DMS 273 treated with DMSO at 0.1 percent for 48 hours (cell line): Measurements from ENCODE around the gene BRME1.

Source experiments
- DNase-seq: peaks from one replicate; lab custom pipeline; 2025; lab: John Stamatoyannopoulos, UW

The BRME1 gene

DNA sequence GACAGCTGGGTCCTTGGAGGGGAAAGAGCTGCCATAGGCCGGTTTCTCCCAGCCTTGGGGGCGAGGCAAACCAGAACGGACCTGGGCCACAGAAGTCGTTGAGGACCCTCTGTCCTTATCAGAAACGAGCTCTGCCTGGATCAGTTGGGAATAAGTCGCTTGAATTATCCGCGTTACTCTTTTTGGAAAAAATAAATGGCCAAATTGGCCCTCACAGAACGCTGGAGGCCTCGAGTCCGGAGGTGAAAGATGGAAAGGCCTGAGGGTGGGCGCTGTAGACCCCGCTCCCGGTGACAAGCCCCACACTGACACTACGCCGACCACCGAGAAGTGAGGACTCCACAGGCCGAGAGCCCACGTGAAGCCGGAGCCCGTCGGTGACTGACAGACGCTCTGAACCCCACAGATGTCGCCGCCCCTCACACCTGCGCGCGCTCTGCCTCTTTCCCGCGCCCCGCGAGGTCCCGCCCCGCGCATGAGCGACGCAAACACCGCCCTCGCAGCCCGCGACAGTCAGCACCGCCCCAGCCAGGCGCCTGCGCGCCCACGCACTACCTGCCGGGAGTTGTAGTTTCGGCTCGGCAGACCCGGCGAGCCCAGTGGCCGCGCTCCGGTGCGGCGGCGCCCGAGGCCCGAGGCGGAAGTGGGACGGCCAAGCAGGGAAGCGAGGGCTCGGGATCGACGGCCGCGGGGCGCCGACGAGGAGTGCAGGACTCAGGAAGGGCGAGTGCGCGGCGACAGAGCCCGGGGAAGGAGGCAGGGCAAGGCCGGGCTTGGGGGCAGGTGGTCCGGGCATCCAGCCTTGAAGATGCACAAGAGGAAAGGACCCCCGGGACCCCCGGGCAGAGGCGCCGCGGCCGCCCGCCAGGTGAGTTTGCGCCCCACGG, at the start of gene BRME1, which contains the start of gene CC2D1A:
TSS of gene BRME1 (minus strand) at position 484 of the 887 bp plus-strand sequence. CDS start 1,225 bp downstream, outside the sequence.
TSS of gene CC2D1A (plus strand) at position 568 of the 887 bp plus-strand sequence. CDS start at position 809, 241 bp downstream.
- DNase-seq: peak; percentile 67

DNA sequence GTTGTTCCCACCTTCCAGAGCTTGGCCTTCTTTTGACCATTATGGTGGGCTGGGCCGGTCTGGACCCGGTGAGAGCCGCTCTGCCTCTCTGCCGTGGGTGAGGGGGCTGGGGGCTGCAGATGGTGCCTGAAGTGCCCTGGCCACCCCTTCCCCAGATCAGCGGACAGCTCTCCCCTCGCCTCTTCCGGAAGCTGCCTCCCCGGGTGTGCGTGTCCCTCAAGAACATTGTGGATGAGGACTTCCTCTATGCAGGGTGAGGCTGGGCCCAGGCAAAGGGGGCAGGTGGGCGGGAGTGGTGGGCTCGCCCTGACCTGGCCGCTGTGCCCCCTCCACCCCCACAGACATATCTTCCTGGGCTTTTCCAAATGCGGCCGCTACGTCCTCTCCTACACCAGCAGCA, 48.3 kb upstream of the BRME1 start:
- DNase-seq: no peak

DNA sequence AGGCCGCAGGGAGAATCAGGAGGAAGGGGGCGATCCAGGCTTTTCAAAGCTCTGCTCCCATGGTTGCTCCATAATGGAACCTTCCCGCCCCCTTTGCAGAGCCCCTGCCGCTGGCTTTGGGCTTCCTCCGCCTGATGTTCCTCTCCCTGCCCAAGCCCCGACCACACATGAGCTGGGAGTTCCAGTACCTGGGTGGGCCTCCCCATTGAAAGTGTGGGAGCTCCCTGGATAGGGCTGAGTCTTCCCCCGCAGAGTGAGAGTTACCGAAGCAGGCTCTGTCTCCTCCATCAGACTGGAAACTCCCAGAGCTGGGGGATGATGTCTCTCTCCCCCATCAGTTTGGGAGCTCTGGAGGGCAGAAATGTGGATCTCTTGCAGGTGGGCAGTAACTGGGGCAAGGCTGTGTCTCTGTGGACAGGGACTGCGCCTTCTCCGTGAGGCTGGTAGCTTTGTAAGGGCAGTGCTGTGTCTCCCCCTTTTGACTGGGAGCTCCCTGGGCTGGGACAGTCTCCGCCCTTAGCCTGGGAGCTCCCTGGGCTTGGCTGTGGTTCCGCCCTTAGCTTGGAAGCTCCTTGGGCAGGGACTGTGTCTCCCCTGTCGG, 47.1 kb upstream of the BRME1 start:
- no peak for DNase-seq

DNA sequence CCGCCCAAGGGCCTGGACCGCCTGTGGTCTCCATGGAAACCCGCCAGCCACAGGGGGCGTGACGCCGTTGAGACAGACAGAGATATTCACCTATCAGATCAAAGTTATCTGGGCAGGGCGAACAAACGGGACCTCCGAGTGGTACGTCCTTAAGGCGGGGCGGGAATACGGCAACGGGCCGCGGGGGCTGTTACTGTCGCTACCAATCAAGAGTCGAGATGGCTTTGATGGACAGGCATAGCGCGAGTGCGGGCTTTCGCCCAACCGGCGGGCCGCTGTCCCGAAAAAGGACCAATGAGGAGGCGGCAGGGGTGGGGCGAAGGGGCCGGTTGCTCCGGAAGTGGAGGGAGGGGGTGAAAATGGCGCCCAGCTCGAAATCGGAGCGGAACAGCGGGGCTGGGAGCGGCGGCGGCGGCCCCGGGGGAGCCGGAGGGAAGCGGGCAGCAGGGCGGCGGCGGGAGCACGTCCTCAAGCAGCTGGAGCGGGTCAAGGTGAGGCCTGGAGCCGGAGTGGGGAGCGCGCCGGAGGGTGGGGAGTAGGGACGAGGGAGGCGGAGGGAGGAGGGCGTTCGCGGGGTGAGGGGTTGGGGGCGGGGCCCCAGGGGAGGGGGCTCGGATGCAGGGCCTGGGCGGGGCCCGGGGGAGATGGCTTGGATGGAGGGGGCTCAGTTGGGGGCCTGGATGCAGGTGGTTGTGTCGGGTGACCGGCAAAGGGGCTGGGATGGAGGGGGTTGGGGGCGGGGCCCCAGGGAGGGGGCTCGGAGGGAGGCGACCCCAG, 46.4 kb upstream of the BRME1 start, which contains the start of gene DCAF15:
TSS of gene DCAF15 (plus strand) at position 356 of the 777 bp plus-strand sequence. CDS start at position 360, 4 bp downstream.
- peak; percentile 97 for DNase-seq

DNA sequence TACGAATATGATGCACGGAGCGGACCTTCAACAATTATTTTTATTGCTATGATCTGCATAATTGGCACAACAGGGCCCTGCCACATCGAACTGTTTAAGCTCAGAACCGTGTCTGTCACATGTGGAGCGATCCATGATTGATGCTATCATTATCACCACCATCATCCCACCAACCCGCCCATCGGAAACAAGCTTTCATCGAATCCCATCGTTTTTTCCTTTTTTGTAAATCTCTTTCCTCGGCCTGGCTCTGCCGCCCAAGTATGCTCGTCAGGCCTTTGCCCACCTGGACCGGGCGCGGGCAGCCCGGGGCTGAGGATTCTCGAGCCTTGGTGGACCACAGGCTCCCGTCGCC, 45.9 kb upstream of the BRME1 start:
- DNase-seq: no peak

DNA sequence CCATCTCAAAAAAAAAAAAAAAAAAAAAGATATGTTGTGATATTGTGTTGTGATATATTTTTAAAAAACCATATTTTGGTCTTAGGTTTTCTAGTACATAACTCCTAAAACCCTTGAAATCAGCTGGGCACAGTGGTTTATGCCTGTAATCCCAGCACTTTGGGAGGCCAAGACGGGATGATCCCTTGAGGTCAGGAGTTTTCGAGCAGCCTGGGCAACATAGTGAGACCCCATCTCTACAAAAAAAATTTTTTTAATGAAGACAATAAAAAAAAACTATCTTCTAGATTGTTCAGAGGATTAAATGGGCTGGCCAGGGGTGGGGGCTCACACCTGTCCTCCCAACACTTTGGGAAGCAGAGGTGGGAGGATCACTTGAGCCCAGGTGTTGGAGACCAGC, 45.1 kb upstream of the BRME1 start:
- DNase-seq: no peak

DNA sequence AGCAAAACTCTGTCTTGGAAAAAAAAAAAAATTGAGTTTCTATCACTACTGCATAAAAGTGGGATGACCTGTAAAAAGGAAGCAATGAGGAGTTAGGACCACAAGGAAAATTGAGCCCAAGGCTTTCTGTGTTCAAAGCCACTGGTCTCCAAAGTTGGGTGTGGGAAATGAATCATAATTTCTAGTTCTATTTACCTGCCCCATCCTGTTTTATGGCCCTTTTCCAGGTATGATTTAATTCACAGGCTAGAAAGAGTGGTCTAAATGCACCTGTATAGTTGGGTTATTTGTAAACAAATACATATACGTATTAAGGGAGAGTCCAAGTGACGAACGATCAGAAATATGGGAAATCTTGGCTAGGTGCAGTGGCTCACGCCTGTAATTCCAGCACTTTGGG, 40.5 kb upstream of the BRME1 start:
- no peak for DNase-seq

DNA sequence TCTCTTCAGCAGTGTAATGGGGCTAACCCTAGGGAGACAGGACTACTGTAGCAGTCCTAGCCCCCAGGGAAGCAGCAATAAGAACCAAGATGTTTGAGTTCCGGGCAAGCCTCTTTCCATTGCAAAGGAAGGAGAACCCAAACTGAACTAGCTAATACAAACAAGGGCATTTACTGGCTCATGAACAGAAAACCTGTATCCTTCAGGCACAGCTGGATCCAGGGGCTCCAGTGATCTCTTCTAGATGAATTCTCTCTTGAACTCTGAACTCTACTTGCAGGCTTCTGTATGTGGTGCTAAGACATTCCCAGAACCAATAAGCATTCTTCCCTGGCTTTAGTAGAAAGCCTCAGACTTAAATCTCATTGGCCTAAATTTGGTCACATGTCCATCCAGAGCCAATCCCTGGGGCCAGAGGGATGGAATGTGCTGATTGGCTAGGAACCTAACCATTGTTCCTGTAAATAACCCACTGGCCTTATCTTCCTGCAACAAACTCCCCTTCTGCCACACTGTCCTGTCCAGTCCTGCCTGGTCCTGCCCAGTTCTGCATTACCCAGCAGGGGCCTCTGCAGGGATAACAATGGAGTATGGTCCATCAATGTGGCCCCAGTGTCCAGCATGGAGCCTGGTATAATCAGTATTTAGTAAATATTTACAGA, 36.2 kb upstream of the BRME1 start:
- no peak for DNase-seq

DNA sequence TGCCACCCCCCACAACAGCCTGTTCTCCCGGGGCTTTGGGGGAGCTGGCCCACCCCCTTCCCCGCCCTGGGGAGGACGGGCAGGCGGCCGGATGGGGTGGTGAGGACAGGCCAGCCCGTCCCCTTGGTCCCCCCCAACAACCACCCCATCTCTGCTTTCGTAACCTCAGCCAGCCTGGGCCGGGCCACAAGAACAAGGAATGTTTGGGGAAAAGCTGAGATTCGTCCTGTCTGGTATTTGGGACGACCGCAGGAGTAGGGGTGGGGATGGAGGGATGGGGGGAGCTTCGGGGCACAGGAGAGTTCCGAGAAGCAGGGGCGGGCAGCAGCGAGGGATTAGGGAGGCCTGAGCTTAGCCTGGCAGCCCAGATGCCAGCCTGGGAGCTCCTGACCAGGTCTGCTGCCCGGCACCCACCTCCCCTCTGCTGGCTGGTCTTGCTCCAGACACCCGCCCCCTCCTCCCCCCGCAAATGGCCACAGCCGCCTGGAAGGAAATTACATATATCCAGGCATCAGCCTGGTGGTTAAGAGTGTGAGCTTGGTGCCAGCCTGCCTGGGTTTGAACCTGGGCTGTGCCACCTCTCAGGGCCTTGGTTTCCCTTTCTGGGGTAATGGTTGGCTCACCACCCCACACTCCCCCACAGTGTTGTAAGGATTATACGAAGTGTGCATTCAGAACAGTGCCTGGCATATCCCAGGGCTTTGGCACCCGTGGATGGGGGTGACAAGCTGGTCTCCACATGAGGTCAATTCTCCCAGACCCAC, 32.6 kb upstream of the BRME1 start, which contains the start of gene PODNL1:
TSS of gene PODNL1 (minus strand) at position 117 of the 764 bp plus-strand sequence. CDS start 236 bp downstream, outside the sequence.
- DNase-seq: no peak

DNA sequence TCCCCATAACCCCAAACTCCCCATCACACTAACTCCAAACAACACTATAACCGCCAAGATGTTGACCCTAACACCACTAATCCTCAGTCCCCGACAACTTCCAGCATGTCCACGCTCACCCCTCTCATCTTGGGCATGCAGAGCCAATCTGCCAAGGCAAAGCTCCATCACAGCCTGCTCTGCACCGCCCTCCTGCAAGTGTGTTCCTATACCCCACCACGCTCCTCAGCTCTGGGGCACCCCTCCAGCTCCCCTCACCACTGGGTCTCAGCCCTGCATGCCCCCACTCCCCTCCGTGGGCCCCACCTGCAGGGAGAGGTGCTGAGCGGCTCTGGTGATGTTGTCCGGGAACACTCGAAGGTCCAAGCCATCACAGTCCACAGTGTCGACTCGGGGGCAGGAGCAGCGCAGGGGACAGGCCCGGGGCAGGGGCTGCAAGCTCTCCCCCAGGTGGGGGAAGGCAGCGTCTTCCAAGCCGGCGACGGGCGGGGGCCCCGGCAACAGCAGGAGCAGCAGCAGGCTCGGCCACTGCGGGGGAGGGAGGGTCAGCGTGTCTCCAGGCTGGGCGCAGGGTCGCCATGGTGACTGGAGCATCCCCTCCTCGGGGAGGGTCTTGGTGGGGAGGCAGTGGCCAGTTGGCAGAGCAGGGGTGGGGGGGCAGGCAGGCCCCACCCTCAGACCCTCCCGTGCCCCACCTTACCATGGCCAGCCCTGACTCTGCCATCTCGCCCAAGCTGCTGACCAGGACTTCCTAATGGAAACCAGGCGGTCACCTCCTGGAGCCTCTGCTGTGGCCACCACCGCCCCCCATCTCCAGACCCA, 31.8 kb upstream of the BRME1 start:
- DNase-seq: no peak

DNA sequence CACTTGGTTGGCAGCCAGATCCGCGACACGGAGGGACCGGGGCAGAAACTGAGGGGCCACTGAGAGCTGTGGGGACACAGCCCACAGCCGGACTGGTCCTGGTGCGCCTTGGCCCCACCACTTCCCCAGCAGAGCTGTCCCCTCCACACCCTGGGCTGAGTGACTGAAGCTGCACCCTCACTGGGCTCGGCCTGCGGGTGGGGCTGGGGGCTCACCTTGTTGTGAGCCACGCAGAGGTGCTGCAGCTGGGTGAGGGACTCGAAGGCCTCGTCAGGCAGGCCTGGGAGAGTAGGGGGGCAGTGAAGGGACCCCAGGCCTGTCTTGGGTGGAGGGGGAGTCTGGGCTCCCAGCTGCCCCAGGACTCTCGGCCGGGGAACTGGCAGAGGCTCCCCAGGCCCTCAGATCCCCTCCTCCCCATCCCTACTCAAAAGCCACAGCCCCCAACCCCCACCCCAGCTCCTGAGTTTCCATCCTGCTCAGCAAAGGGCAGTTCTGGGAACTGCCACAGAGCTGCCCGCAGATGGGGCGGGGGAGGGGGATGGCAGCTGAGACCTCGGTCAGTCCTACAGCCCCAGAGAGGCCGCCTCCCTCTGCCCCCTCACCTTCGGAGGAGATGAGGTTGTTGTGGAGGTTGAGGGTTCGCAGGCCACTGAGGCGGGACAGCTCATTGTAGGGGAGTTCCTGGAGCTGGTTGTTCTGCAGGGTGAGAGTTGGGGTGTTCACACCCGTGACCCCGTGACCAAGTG, 30.0 kb upstream of the BRME1 start:
- no peak for DNase-seq

DNA sequence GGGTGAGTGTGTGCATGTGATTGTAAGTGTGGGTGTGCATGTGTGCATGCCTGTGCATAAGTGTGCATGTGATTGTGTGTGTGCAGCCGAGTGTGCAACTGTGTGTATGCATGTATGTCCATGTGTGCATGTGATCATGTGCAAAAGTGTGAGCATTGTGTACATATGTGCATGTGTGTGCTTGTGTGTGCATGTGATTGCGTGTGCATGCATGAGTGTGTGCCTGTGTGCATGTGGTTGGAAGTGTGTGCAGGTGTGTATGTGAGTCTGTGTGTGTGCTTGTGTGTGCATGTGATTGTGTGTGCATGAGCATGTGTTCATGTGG, 28.8 kb upstream of the BRME1 start:
- no peak for DNase-seq

DNA sequence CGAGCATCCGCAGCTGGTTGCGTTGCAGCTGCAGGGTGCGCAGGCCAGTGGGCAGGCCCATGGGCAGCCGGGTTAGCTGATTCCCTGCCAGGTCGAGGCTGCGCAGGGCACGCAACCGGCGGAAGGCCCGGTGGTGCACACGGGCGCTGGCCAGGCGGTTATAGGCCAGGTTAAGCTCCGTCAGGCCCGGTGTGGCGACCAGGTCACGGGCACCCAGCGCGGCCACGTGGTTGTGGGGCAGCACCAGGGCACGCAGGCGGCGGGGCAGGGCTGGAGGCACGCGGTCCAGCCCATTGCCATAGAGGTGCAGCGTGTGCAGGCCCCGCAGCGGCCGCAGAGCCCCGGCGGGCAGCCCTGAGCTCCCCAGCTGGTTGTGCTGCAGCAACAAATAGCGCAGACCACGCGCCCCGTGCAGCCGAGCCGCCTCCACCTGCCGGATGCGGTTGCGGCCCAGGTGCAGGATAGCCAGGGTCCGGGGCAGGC, 27.0 kb upstream of the BRME1 start:
- no peak for DNase-seq

DNA sequence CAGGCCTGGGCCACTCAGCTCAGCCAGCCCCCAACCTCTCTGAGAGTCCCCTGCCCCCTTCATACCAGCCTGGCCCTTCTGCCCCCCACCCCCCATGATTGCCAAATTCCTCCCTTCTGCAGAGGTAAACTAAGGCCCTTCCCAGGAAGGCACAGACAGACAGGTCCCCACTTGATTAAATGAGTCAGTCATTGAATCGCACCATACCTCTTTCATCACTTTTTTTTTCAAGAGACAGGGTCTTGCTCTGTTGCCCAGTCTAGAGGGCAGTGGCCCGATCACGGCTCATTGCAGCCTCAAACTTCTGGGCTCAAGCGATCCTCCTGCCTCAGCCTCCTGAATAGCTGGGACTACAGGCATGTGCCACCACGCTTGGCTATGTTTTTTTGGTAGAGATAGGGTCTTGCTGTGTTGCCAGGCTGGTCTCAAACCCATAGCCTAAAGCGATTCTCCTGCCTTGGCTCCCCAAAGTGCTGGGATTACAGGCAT, 26.3 kb upstream of the BRME1 start:
- no peak for DNase-seq

DNA sequence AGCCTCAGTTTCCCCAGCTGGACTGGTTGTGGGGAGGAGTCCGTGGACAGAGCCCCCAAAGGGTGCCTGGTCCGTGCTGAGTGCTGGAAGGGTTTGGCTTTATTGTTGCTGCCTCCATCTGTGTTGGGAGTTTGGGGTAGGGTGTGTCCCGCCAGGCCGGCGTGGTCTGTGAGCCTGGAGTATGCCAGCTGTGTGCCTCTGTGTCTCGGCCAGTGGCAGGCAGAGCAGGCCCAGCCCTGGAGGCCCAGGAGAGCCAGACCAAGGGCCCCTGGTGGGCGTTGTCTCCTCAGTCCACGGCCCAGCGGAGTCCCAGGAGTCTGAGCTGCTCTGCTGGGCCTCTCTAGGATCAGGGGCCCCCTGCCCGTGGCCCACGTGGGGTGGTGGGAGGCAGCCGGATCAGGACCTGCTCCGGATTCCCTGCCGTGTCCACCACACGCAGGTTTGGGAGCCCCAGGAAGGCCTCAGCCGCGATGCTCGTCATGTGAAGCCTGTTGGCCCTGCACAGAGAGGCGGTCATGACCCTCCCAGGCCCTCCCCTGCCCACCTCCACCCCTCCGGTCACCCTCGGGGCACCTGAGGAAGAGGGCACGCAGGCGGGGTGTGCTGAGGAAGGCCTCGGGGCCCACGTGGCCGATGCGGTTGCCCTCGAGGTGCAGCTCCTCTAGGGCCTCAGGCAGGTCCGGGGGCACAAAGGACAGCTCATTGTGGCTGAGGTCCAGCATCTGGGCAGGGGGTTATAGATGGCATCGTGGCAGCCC, 25.7 kb upstream of the BRME1 start:
- no peak for DNase-seq

DNA sequence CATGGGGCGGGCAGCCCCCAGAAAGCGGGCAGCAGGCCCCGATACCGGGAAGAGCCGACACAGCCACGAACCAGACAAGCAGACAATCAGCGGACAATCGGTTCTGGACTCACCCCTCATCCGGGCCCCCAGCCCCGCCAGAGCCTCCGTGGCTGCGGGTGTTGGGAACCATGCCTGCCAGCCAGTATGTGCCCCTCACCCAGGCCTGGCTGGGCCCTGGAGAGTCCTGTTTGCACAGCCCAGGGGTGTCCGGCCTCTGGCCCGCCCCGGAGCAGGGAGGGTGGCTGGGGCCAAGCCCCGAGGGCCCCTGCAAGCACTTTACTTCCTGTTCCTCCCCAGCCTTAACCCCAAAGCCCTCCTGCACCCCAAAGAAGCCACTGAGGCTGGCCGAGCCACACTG, 24.5 kb upstream of the BRME1 start:
- DNase-seq: no peak

DNA sequence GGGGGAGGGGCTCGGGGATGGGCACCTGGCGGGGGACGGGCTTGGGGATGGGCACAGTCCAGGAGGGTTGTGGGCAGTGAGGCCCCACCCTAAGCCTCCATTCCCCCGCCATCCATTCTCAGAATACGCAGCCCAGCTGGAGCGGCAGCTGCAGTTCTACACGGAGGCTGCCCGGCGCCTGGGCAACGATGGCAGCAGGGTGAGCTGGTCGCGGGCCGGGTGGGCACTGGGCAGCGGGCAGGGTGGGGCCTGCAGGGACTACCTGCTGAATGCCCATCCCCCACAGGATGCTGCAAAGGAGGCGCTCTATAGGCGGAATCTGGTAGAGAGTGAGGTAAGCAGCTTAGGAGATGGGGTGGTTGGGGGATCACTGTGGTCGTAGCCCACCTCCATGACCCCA, 24.0 kb upstream of the BRME1 start:
- no peak for DNase-seq

DNA sequence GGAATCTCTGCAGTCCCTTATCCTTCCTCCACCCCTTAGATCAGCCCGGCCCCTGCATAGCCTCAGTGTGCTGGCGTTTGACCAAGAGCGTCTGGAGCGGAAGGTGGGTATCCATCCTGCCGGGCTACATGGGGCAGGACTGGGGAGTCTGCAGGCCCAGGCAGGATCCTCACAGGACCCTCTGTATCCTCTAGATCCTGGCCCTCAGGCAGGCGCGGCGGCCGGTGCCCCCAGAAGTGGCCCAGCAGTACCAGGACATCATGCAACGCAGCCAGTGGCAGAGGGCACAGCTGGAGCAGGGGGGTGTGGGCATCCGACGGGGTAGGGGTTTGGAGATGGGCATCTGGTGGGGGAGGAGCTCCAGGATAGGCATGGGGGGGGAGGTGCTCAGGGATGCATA, 23.4 kb upstream of the BRME1 start:
- DNase-seq: no peak

DNA sequence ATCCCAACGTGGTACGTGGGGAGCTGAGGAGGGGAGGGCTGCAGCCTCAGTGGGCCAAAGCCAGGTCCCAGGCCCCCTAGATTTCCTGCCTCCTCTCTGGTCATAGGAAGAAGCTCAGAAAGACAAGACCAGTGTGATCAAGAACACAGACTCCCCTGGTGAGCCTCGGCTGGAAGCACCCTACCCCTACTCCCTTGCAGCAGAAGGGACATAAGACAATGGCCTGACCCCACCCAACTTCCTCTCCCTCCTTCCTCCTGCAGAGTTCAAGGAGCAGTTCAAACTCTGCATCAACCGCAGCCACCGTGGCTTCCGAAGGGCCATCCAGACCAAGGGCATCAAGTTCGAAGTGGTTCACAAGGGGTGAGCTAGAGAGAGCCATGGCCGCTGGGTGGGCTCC, 20.8 kb upstream of the BRME1 start:
- no peak for DNase-seq
